Fibroblast of lung (primary cell): ENCODE results near the gene POR. TPM values are rescaled to one million over a fixed set of nuclear protein-coding genes. Genes with fewer than 3 reads are reported as not detected.

Experiments used
- DNase-seq, 2 donors: peaks; one replicate each; pipeline versions ENCODE4 v3.0.0 to v3.0.0-alpha.2; 2010; ENCODE audit warnings: low read depth in 2 of 2
- H2AFZ ChIP-seq: 2 replicates; pipeline ENCODE4 v1.5.1; 2012; ENCODE audit warnings: low read length, control low read depth, inconsistent platforms
- H3K27ac ChIP-seq: 2 replicates; pipeline ENCODE4 v1.5.1; 2011; ENCODE audit warnings: low read length, control low read depth; ENCODE audit not compliant: insufficient read depth
- H3K27me3 ChIP-seq: 2 replicates; pipeline ENCODE4 v1.5.1; 2011; ENCODE audit warnings: mild to moderate bottlenecking, low read length; ENCODE audit not compliant: control insufficient read depth, insufficient read depth
- H3K36me3 ChIP-seq: 2 replicates; pipeline ENCODE4 v1.5.1; 2011; ENCODE audit warnings: low read length; ENCODE audit not compliant: control insufficient read depth, insufficient read depth
- H3K4me1 ChIP-seq: 2 replicates; pipeline ENCODE4 v1.5.1; 2011; ENCODE audit warnings: low read length; ENCODE audit not compliant: control insufficient read depth, insufficient read depth; ENCODE audit errors: extremely low read depth
- H3K4me2 ChIP-seq: 2 replicates; pipeline ENCODE4 v1.5.1; 2011; ENCODE audit warnings: low read length, control low read depth; ENCODE audit not compliant: insufficient read depth; ENCODE audit errors: extremely low read depth
- H3K4me3 ChIP-seq, 4 experiments: fragments of 200-600 bp in 1 of 4; sonication (generic) in 1 of 4; replicated peaks in 1 of 4; 2 replicates each; pipeline ENCODE4 v1.5.1; 2011 to 2016; ENCODE audit warnings: low read length in 4 of 4, low read depth in 3 of 4, mild to moderate bottlenecking in 3 of 4, control low read depth in 2 of 4, inconsistent platforms in 1 of 4, mixed read lengths in 1 of 4; ENCODE audit not compliant: insufficient read depth in 1 of 4; ENCODE audit errors: control extremely low read depth in 1 of 4
- H3K79me2 ChIP-seq: 2 replicates; pipeline ENCODE4 v1.5.1; 2012; ENCODE audit warnings: mild to moderate bottlenecking, low read length, inconsistent platforms; ENCODE audit not compliant: control insufficient read depth, insufficient read depth
- H3K9ac ChIP-seq: 2 replicates; pipeline ENCODE4 v1.5.1; 2011; ENCODE audit warnings: mild to moderate bottlenecking, low read length, control low read depth; ENCODE audit not compliant: insufficient read depth
- H3K9me3 ChIP-seq: 2 replicates; pipeline ENCODE4 v1.5.1; 2012; ENCODE audit warnings: low read depth, low read length; ENCODE audit not compliant: control insufficient read depth, insufficient read depth
- H4K20me1 ChIP-seq: 2 replicates; pipeline ENCODE4 v1.5.1; 2011; ENCODE audit warnings: low read length; ENCODE audit not compliant: control insufficient read depth, insufficient read depth; ENCODE audit errors: extremely low read depth
- EZH2 ChIP-seq: IDR thresholded peaks from 2 replicates; pipeline ENCODE4 v1.5.1; 2012; ENCODE audit warnings: low read length, control low read depth, mild to moderate bottlenecking; ENCODE audit errors: missing control alignments
- polyA plus RNA-seq, 2 donors: library from polyadenylated mRNA; depleted of rRNA in 1 of 2; stranded (reverse) in 1 of 2; unstranded in 1 of 2; fragments of >200 nt; gene quantifications; 2 replicates each; pipeline ENCODE4 v1.2.1, GENCODE V29; 2011 to 2012; ENCODE audit warnings: missing spikeins in 1 of 2
- total RNA-seq: library from RNA; depleted of rRNA; stranded (reverse); fragments of >200 nt; gene quantifications from 2 replicates; pipeline ENCODE4 v1.2.1, GENCODE V29; 2014
- TF ChIP-seq, protein P1 (sequence below), 2 donors: IDR thresholded peaks in 1 of 2; conservative IDR thresholded peaks in 1 of 2; 1 replicate in 1 of 2; 2 replicates in 1 of 2; pipeline ENCODE4 v1.5.1; 2011 to 2012; ENCODE audit warnings: low read length in 2 of 2, control low read depth in 1 of 2, inconsistent platforms in 1 of 2, low read depth in 1 of 2, mild to moderate bottlenecking in 1 of 2

The POR gene
- total and polyA plus RNA-seq, 2 donors (not counting 1 experiment from before 2014, with no cell fraction given) = 36.2 to 207 TPM

- Histone ChIP-seq H3K36me3 (peaks cover 17% of the 10 kb centered on the region), H3K4me1 (peaks cover 7% of the 10 kb centered on the region)
- DNase-seq = no peak
Observed at GRCh38 chr7:75885036-75885435, 29.9 kb upstream of the POR start.

GRCh38 chr7:75887669-75888369, 27.1 kb upstream of the POR start:
- Histone ChIP-seq H3K79me2 (no peaks in the 10 kb centered on the region), H3K27ac (no peak overlapping the region), H3K27me3 (no peaks in the 10 kb centered on the region), H3K4me2 (no peak overlapping the region), H3K9ac (no peak overlapping the region), H3K9me3 (no peaks in the 10 kb centered on the region), H3K4me1 (peaks cover 4% of the 10 kb centered on the region), H3K36me3 (peaks cover 11% of the 10 kb centered on the region), H3K4me3 (no peak overlapping the region), H4K20me1 (no peaks in the 10 kb centered on the region), H2AFZ (no peak overlapping the region)
- DNase-seq = no peak
- TF ChIP-seq, protein P1, sequence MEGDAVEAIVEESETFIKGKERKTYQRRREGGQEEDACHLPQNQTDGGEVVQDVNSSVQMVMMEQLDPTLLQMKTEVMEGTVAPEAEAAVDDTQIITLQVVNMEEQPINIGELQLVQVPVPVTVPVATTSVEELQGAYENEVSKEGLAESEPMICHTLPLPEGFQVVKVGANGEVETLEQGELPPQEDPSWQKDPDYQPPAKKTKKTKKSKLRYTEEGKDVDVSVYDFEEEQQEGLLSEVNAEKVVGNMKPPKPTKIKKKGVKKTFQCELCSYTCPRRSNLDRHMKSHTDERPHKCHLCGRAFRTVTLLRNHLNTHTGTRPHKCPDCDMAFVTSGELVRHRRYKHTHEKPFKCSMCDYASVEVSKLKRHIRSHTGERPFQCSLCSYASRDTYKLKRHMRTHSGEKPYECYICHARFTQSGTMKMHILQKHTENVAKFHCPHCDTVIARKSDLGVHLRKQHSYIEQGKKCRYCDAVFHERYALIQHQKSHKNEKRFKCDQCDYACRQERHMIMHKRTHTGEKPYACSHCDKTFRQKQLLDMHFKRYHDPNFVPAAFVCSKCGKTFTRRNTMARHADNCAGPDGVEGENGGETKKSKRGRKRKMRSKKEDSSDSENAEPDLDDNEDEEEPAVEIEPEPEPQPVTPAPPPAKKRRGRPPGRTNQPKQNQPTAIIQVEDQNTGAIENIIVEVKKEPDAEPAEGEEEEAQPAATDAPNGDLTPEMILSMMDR (conservative IDR thresholded peaks at IDR 0.05 in 1 of 2, IDR thresholded peaks at IDR 0.05 in 1 of 2; ENCODE audit: low read depth in 1 of 2, low read length in 2 of 2) = no peak
- no peak for TF ChIP-seq EZH2

More at GRCh38 chr7:75885036-75885435, 29.9 kb upstream of the POR start:
- no peaks in the 10 kb centered on the region for H3K9me3 ChIP-seq
- peaks cover 4% of the 10 kb centered on the region for H3K79me2 ChIP-seq
- no peak for TF ChIP-seq EZH2
- TF ChIP-seq, protein P1 (conservative IDR thresholded peaks at IDR 0.05 in 1 of 2, IDR thresholded peaks at IDR 0.05 in 1 of 2; ENCODE audit: low read depth in 1 of 2, low read length in 2 of 2) = no peak
- no peak overlapping the region for H3K9ac ChIP-seq
- H2AFZ ChIP-seq = no peak overlapping the region
- H3K4me2 ChIP-seq = no peak overlapping the region
- no peaks in the 10 kb centered on the region for H4K20me1 ChIP-seq
- no peaks in the 10 kb centered on the region for H3K27me3 ChIP-seq
- H3K4me3 ChIP-seq = no peak overlapping the region
- H3K27ac ChIP-seq = no peak overlapping the region

DNA sequence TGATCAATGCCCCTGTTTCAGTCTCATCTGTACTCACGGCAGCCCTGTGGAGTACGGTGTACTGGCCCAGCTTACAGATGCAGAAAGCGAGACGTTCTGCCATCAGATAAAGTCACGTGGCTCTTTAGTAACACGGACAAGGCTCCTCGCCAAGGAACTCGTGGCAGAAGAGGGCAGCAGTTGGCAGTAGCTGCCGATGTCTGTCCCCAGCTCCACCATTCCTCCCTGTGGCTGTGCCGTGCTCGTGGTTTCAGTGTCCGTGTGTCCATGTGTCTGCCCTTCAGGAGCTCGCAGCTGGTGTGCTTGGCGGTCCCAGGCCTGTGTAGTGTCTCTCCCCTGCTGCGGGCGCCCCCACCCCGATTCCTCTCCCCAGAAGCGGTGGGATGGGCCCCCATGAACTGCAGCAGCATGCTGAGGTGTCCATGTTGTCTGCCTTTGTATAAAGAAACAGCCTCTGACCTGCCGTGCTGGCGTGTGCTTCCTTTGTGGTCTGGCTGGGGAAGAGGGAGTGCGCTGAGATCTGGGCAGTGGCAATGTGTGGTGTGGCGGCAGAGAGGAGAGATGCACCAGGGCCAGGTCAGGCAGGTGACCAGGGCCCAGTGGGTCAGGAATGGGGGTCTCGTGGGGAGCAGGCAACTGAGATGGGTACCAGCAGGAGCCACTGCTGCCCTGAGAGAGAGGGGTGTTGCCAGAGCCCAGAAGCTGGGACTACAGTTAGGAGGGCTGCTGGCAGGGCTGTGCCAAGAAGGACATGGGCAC, 26.3 kb upstream of the POR start:
- H3K27me3 ChIP-seq = no peaks in the 10 kb centered on the region
- no peak overlapping the region for H3K9ac ChIP-seq
- H3K4me2 ChIP-seq = no peak overlapping the region
- H4K20me1 ChIP-seq = no peaks in the 10 kb centered on the region
- H3K36me3 ChIP-seq = peaks cover 6% of the 10 kb centered on the region
- H3K27ac ChIP-seq = no peak overlapping the region
- TF ChIP-seq, protein P1 (conservative IDR thresholded peaks at IDR 0.05 in 1 of 2, IDR thresholded peaks at IDR 0.05 in 1 of 2; ENCODE audit: low read depth in 1 of 2, low read length in 2 of 2) = no peak
- no peak for TF ChIP-seq EZH2
- peak in 1 of 2 donors; percentile 39 for DNase-seq
- H3K4me1 ChIP-seq = peaks cover 5% of the 10 kb centered on the region
- H3K9me3 ChIP-seq = no peaks in the 10 kb centered on the region
- H3K4me3 ChIP-seq = no peak overlapping the region
- H2AFZ ChIP-seq = no peak overlapping the region
- no peaks in the 10 kb centered on the region for H3K79me2 ChIP-seq
